A549 (cell line): Measurements from ENCODE around the gene TPBGL.

Source experiments
- CBX8 ChIP-seq: fragments of 200-600 bp; sonication (generic); IDR thresholded peaks from 2 replicates; pipeline ENCODE4 v1.6.1; 2016
- CEBPB ChIP-seq, 2 experiments: fragments of >200 bp in 1 of 2; sonication (Bioruptor Twin) in 1 of 2; formaldehyde crosslinking in 1 of 2; IDR thresholded peaks; 2 replicates each; pipeline ENCODE4 v1.6.1; 2012 to 2016
- HOXA7 ChIP-seq: fragments of 250-450 bp; sonication (Bioruptor Pico); IDR thresholded peaks from 2 replicates; pipeline ENCODE4 v1.5.0; 2020; ENCODE audit warnings: mild to moderate bottlenecking, moderate library complexity
- MAFK ChIP-seq: fragments of 450-650 bp; IDR thresholded peaks from 2 replicates; pipeline ENCODE4 v1.6.1; 2014; ENCODE audit not compliant: partially characterized antibody
- NFE2L2 ChIP-seq: fragments of 150-350 bp; conservative IDR thresholded peaks from 2 replicates; pipeline ENCODE4 v1.6.1; 2014; ENCODE audit warnings: low read length
- POLR2A ChIP-seq: IDR thresholded peaks from 2 replicates; pipeline ENCODE4 v1.6.1; 2012; ENCODE audit warnings: mild to moderate bottlenecking, low read length
- RFX5 ChIP-seq: fragments of 450-650 bp; IDR thresholded peaks from 2 replicates; pipeline ENCODE4 v1.7.1; 2014; ENCODE audit warnings: antibody characterized with exemption, mild to moderate bottlenecking, moderate library complexity
- TP53 ChIP-seq: fragments of 250-450 bp; sonication (Bioruptor Pico); IDR thresholded peaks from 2 replicates; pipeline ENCODE4 v1.5.0; 2021; ENCODE audit warnings: mild to moderate bottlenecking, moderate library complexity
- TF ChIP-seq, protein P1 (sequence below): fragments of >200 bp; sonication (Bioruptor Twin); formaldehyde crosslinking; IDR thresholded peaks from 3 replicates; pipeline ENCODE4 v1.5.1; 2016
- TF ChIP-seq, protein P2 (sequence below): fragments of 200-600 bp; sonication (generic); IDR thresholded peaks from 2 replicates; pipeline ENCODE4 v1.6.1; 2016; ENCODE audit warnings: antibody characterized with exemption, mild to moderate bottlenecking, moderate library complexity
- TF ChIP-seq, protein P3 (sequence below): IDR thresholded peaks from 2 replicates; pipeline ENCODE4 v1.6.1; 2012
- TF ChIP-seq, protein P4 (sequence below): fragments of 250-450 bp; sonication (Bioruptor Pico); IDR thresholded peaks from 2 replicates; pipeline ENCODE4 v1.5.0; 2021; ENCODE audit warnings: mild to moderate bottlenecking, moderate library complexity, borderline replicate concordance

DNA sequence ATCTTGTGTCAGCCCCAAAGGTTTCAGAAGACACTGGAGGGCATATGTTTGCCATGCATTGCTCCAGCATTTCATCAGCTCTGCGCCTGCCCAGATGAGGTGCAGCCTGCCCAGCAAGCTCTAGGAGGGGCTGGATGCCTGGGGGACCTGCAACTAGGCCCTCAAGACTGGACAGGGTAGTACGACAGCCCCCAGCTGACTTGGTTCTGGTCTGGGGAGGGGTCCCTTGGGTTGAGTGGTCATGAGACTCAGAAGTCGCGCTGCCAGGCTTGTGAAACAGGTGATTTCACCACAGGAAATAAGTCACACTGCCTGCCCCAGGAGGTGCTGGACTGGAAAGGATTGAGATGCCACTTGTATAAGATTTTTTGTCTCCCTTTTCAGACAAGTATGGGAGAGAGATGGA lies 23.4 kb downstream of the TPBGL start:
- TF ChIP-seq, protein P1, sequence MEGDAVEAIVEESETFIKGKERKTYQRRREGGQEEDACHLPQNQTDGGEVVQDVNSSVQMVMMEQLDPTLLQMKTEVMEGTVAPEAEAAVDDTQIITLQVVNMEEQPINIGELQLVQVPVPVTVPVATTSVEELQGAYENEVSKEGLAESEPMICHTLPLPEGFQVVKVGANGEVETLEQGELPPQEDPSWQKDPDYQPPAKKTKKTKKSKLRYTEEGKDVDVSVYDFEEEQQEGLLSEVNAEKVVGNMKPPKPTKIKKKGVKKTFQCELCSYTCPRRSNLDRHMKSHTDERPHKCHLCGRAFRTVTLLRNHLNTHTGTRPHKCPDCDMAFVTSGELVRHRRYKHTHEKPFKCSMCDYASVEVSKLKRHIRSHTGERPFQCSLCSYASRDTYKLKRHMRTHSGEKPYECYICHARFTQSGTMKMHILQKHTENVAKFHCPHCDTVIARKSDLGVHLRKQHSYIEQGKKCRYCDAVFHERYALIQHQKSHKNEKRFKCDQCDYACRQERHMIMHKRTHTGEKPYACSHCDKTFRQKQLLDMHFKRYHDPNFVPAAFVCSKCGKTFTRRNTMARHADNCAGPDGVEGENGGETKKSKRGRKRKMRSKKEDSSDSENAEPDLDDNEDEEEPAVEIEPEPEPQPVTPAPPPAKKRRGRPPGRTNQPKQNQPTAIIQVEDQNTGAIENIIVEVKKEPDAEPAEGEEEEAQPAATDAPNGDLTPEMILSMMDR = no peak
- TF ChIP-seq, protein P2, sequence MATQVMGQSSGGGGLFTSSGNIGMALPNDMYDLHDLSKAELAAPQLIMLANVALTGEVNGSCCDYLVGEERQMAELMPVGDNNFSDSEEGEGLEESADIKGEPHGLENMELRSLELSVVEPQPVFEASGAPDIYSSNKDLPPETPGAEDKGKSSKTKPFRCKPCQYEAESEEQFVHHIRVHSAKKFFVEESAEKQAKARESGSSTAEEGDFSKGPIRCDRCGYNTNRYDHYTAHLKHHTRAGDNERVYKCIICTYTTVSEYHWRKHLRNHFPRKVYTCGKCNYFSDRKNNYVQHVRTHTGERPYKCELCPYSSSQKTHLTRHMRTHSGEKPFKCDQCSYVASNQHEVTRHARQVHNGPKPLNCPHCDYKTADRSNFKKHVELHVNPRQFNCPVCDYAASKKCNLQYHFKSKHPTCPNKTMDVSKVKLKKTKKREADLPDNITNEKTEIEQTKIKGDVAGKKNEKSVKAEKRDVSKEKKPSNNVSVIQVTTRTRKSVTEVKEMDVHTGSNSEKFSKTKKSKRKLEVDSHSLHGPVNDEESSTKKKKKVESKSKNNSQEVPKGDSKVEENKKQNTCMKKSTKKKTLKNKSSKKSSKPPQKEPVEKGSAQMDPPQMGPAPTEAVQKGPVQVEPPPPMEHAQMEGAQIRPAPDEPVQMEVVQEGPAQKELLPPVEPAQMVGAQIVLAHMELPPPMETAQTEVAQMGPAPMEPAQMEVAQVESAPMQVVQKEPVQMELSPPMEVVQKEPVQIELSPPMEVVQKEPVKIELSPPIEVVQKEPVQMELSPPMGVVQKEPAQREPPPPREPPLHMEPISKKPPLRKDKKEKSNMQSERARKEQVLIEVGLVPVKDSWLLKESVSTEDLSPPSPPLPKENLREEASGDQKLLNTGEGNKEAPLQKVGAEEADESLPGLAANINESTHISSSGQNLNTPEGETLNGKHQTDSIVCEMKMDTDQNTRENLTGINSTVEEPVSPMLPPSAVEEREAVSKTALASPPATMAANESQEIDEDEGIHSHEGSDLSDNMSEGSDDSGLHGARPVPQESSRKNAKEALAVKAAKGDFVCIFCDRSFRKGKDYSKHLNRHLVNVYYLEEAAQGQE = no peak
- no peak for TF ChIP-seq MAFK
- TF ChIP-seq, protein P3, sequence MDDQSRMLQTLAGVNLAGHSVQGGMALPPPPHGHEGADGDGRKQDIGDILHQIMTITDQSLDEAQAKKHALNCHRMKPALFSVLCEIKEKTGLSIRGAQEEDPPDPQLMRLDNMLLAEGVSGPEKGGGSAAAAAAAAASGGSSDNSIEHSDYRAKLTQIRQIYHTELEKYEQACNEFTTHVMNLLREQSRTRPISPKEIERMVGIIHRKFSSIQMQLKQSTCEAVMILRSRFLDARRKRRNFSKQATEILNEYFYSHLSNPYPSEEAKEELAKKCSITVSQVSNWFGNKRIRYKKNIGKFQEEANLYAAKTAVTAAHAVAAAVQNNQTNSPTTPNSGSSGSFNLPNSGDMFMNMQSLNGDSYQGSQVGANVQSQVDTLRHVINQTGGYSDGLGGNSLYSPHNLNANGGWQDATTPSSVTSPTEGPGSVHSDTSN = no peak
- TF ChIP-seq RFX5 = no peak
- TF ChIP-seq POLR2A = no peak
- TF ChIP-seq HOXA7 (CRISPR knock-in tag) = no peak
- no peak for TF ChIP-seq TP53 (CRISPR knock-in tag)
- TF ChIP-seq, protein P4, sequence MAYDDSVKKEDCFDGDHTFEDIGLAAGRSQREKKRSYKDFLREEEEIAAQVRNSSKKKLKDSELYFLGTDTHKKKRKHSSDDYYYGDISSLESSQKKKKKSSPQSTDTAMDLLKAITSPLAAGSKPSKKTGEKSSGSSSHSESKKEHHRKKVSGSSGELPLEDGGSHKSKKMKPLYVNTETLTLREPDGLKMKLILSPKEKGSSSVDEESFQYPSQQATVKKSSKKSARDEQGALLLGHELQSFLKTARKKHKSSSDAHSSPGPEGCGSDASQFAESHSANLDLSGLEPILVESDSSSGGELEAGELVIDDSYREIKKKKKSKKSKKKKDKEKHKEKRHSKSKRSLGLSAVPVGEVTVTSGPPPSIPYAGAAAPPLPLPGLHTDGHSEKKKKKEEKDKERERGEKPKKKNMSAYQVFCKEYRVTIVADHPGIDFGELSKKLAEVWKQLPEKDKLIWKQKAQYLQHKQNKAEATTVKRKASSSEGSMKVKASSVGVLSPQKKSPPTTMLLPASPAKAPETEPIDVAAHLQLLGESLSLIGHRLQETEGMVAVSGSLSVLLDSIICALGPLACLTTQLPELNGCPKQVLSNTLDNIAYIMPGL (CRISPR knock-in tag) = no peak
- TF ChIP-seq CEBPB (IDR thresholded peaks at IDR 0.05) = no peak
- TF ChIP-seq NFE2L2 = no peak
- no peak for TF ChIP-seq CBX8
